Measurements from ENCODE around the gene GARIN5A. TPM values are rescaled to one million over a fixed set of nuclear protein-coding genes. Genes with fewer than 3 reads are reported as not detected.

GARIN5A gene
- total RNA-seq (100 to 1,000 TPM in 1 of 2 donors, 10 to 100 TPM in 1; 60.0 to 120 TPM), polyA plus RNA-seq (ENCODE audit: insufficient read depth, low read depth, low replicate concordance) (126 TPM)
- long read RNA-seq, donor 1, partial matches to known transcripts: 0 of 6 reads
- long read RNA-seq, donor 1, other reads (novel, unspliced or antisense): 0 of 6 reads
- long read RNA-seq, donor 2, partial matches to known transcripts: 0 of 2 reads
- long read RNA-seq, donor 2, other reads (novel, unspliced or antisense): 0 of 2 reads

GRCh38 chr19:50476224-50476906 lies at the start of gene GARIN5A, which contains the start of gene EMC10:
TSS of gene GARIN5A (minus strand) at chr19:50476848. CDS start at chr19:50476388, 460 bp downstream.
TSS of gene EMC10 (plus strand) at chr19:50476507. CDS start at chr19:50476545, 38 bp downstream.
- Histone ChIP-seq H3K27ac (peak within 1 kb of the TSS; percentile 61 to 82), H3K27me3 (no peaks in the 10 kb centered on the region), H3K4me1 (peaks cover 9% of the 10 kb centered on the region), H3K36me3 (ENCODE audit: low read depth, missing control alignments) (no peaks in the 10 kb centered on the region), H3K9me3 (no peaks in the 10 kb centered on the region), H3K4me3 (peak within 1 kb of the TSS; percentile 88 to 94)
- intact Hi-C loops (cut with DNase I; ENCODE audit: low total_unique reads): no loop called here
- peak; percentile 94 for DNase-seq
- peak in 1 of 3 experiments; percentile 23 for TF ChIP-seq CTCF (IDR thresholded peaks at IDR 0.05)
- peak; percentile 1 for TF ChIP-seq POLR2A (IDR thresholded peaks at IDR 0.05)
- WGBS, 2 donors: 1 to 7% methylated on average over 13 to 56 of the region's 58 CpGs

- H3K36me3 ChIP-seq (ENCODE audit: low read depth, missing control alignments): no peaks in the 10 kb centered on the region
- 80 to 86% methylated on average over 8 to 10 of the region's 10 CpGs for WGBS, 2 donors
- H3K9me3 ChIP-seq: no peaks in the 10 kb centered on the region
- no peak for DNase-seq
- H3K4me1 ChIP-seq: no peaks in the 10 kb centered on the region
- no peak overlapping the region for H3K4me3 ChIP-seq
- H3K27me3 ChIP-seq: no peaks in the 10 kb centered on the region
- H3K27ac ChIP-seq: no peak overlapping the region
- intact Hi-C loops (cut with DNase I; ENCODE audit: low total_unique reads): no loop called here
- no peak for TF ChIP-seq CTCF (IDR thresholded peaks at IDR 0.05)
- no peak for TF ChIP-seq POLR2A (IDR thresholded peaks at IDR 0.05)
Measured at GRCh38 chr19:50522881-50523280, 46.2 kb upstream of the GARIN5A start.

- TF ChIP-seq CTCF (IDR thresholded peaks at IDR 0.05): no peak
- no peak for TF ChIP-seq POLR2A (IDR thresholded peaks at IDR 0.05)
- Histone ChIP-seq H3K27ac (no peak overlapping the region), H3K36me3 (ENCODE audit: low read depth, missing control alignments) (no peaks in the 10 kb centered on the region), H3K4me1 (no peaks in the 10 kb centered on the region), H3K4me3 (no peak overlapping the region), H3K27me3 (no peaks in the 10 kb centered on the region), H3K9me3 (no peaks in the 10 kb centered on the region)
- DNase-seq: no peak
- WGBS, 2 donors: 85 to 92% methylated on average over 17 of the region's 17 CpGs
- intact Hi-C loops (cut with DNase I; ENCODE audit: low total_unique reads): no loop called here
Measured at GRCh38 chr19:50520822-50521465, 44.3 kb upstream of the GARIN5A start.

DNA sequence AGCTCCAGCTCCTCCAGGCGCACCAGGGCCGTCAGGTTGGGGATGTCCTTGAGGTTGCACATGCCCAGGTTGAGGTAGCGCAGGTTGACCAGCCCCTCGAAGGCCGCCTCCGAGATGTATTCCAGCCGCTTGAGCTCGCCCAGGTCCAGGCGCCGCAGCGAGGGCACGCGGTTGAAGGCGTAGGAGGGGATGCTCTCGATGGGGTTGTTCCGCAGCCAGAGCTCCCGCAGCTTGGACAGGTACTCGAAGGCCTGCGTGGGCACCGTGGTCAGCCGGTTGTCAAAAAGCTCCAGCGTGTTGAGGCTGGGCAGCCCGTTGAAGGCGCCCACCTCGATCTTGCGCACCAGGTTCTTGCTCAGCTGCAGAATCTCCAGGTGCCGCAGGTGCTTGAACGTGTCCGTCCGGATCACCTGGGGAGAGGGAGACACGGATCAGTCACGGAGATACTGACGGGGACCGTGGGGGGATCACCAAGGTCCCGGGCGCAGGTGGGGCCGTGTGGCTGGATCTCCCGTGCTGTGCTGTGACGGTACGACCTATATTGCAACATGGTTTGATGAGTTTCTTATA lies 42.4 kb upstream of the GARIN5A start:
- no peaks in the 10 kb centered on the region for H3K9me3 ChIP-seq
- WGBS, 2 donors: 75 to 90% methylated on average over 29 to 40 of the region's 40 CpGs
- DNase-seq: no peak
- no peaks in the 10 kb centered on the region for H3K36me3 ChIP-seq (ENCODE audit: low read depth, missing control alignments)
- H3K4me1 ChIP-seq: no peaks in the 10 kb centered on the region
- no peak overlapping the region for H3K27ac ChIP-seq
- intact Hi-C loops (cut with DNase I; ENCODE audit: low total_unique reads): no loop called here
- no peak overlapping the region for H3K4me3 ChIP-seq
- no peaks in the 10 kb centered on the region for H3K27me3 ChIP-seq
- no peak for TF ChIP-seq POLR2A (IDR thresholded peaks at IDR 0.05)
- no peak for TF ChIP-seq CTCF (IDR thresholded peaks at IDR 0.05)

All from testis (tissue), 5 donors.